ENCODE measurements around the gene GSTCD. TPM values are rescaled to one million over a fixed set of nuclear protein-coding genes. Genes with fewer than 3 reads are reported as not detected.
"Not testable (repeated sequence)": the region's sequence is repeated elsewhere in the genome, so short reads cannot be mapped to it uniquely, and the experiment has no call there.

Gene GSTCD
- total and polyA plus RNA-seq, 9 of the 15 experiments (the other 6 are each of a cell fraction or from before 2014, with no cell fraction given): 4.5 to 36.3 (median 16.0) TPM

DNA sequence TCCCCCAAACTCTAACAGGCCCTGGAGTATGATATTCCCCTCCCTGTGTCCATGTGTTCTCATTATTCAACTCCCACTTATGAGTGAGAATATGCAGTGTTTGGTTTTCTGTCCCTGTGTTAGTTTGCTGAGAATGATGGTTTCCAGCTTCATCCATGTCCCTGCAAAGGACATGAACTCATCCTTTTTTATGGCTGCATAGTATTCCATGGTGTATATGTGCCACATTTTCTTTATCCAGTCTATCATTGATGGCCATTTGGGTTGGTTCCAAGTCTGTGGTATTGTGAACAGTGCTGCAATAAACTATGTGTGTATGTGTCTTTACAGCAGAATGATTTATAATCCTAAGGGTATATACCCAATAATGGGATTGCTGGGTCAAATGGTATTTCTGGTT, 61.9 kb downstream of the GSTCD start:
- ATAC-seq; DNase-seq (ENCODE audit: extremely low read depth in 1 of 4, low spot score in 3 of 4); H3K9me3 ChIP-seq (replicated peaks; ENCODE audit: control insufficient read depth, insufficient read depth, low read depth, low read length); H3K36me3 ChIP-seq (ENCODE audit: control insufficient read depth, insufficient read depth, low read length); intact Hi-C loops (cut with micrococcal nuclease); H3K4me2 ChIP-seq (ENCODE audit: insufficient read depth, low read length); H3K4me3 ChIP-seq; H2AFZ ChIP-seq (ENCODE audit: low read depth, low read length); BruUV-seq (replicated peaks); H4K20me1 ChIP-seq (replicated peaks; ENCODE audit: control insufficient read depth, insufficient read depth, low read length); H3K27ac ChIP-seq (ENCODE audit: extremely low read depth, low read depth, low read length); POLR2A ChIA-PET; H3K9ac ChIP-seq (ENCODE audit: insufficient read depth in 1 of 2, low read depth in 2 of 2, low read length in 2 of 2); H3K4me1 ChIP-seq (replicated peaks in 1 of 2; ENCODE audit: control insufficient read depth in 2 of 2, insufficient read depth in 2 of 2, low read length in 2 of 2); FAIRE-seq; in situ Hi-C loops (cut with MboI); H3K27me3 ChIP-seq (ENCODE audit: control insufficient read depth in 2 of 2, insufficient read depth in 2 of 2, low read length in 2 of 2); CTCF ChIA-PET (ENCODE audit: low intra/inter-chr PET ratio); H3K79me2 ChIP-seq (ENCODE audit: control insufficient read depth, insufficient read depth, low read length); H3K9me1 ChIP-seq (ENCODE audit: control insufficient read depth, insufficient read depth, low read length): not testable (repeated sequence)
- peak; percentile 80 for TF ChIP-seq ZNF146 (CRISPR knock-in tag; IDR thresholded peaks at IDR 0.05; ENCODE audit: unreplicated experiment)
- TF ChIP-seq BCOR (IDR thresholded peaks at IDR 0.05): peak; percentile 64

GRCh38 chr4:105772065-105772464, 63.5 kb downstream of the GSTCD start:
- H3K9me1 ChIP-seq (ENCODE audit: control insufficient read depth, insufficient read depth, low read length); H3K4me2 ChIP-seq (ENCODE audit: insufficient read depth, low read length); H3K36me3 ChIP-seq (ENCODE audit: control insufficient read depth, insufficient read depth, low read length); DNase-seq (ENCODE audit: extremely low read depth in 1 of 4, low spot score in 3 of 4); H2AFZ ChIP-seq (ENCODE audit: low read depth, low read length); H3K4me3 ChIP-seq; in situ Hi-C loops (cut with MboI); ATAC-seq; H3K9ac ChIP-seq (ENCODE audit: insufficient read depth in 1 of 2, low read depth in 2 of 2, low read length in 2 of 2); H3K9me3 ChIP-seq (replicated peaks; ENCODE audit: control insufficient read depth, insufficient read depth, low read depth, low read length); intact Hi-C loops (cut with micrococcal nuclease); H3K4me1 ChIP-seq (replicated peaks in 1 of 2; ENCODE audit: control insufficient read depth in 2 of 2, insufficient read depth in 2 of 2, low read length in 2 of 2); H3K27me3 ChIP-seq (ENCODE audit: control insufficient read depth in 2 of 2, insufficient read depth in 2 of 2, low read length in 2 of 2); H3K27ac ChIP-seq (ENCODE audit: extremely low read depth, low read depth, low read length); CTCF ChIA-PET (ENCODE audit: low intra/inter-chr PET ratio); H4K20me1 ChIP-seq (replicated peaks; ENCODE audit: control insufficient read depth, insufficient read depth, low read length); BruUV-seq (replicated peaks); H3K79me2 ChIP-seq (ENCODE audit: control insufficient read depth, insufficient read depth, low read length); FAIRE-seq; POLR2A ChIA-PET; TF ChIP-seq TEAD4 (CRISPR knock-in tag; IDR thresholded peaks at IDR 0.05; ENCODE audit: borderline replicate concordance); FOXM1 (CRISPR knock-in tag; IDR thresholded peaks at IDR 0.05; ENCODE audit: low read depth): not testable (repeated sequence)
- peak; percentile 40; the same call in 1 of the 2 replicates for TF ChIP-seq TEAD4 (IDR thresholded peaks at IDR 0.05; ENCODE audit: low read length)
- TF ChIP-seq MTA2 (IDR thresholded peaks at IDR 0.05; ENCODE audit: low read depth): peak; percentile 56; the same call in 1 of the 2 replicates
- TF ChIP-seq SOX6 (IDR thresholded peaks at IDR 0.05): peak; percentile 92
- peak; percentile 61; the same call in 1 of the 2 replicates for TF ChIP-seq TAL1 (IDR thresholded peaks at IDR 0.05)
- TF ChIP-seq FOXM1 (IDR thresholded peaks at IDR 0.05; ENCODE audit: low read depth): 0 out of 2 replicates have a peak, but pooled peaks have one; percentile 13
- TF ChIP-seq SPI1 (IDR thresholded peaks at IDR 0.05; ENCODE audit: borderline replicate concordance, low read depth, low read length): peak; percentile 23; the same call in 1 of the 2 replicates
- peak in 1 of 2 experiments; percentile 79; a peak in 2 of 4 replicates for TF ChIP-seq FOXA3 (CRISPR knock-in tag; conservative IDR thresholded peaks at IDR 0.05 in 1 of 2, IDR thresholded peaks at IDR 0.05 in 1 of 2)
- peak; percentile 65; the same call in 1 of the 2 replicates for TF ChIP-seq SMARCE1 (IDR thresholded peaks at IDR 0.05)
- peak; percentile 71 for TF ChIP-seq TCF3 (CRISPR knock-in tag; IDR thresholded peaks at IDR 0.05)
- TF ChIP-seq ARID1B (IDR thresholded peaks at IDR 0.05): peak; percentile 77
- peak; percentile 48; the same call in 1 of the 2 replicates for TF ChIP-seq CBFA2T3 (IDR thresholded peaks at IDR 0.05)
